GM18873 (cell line): Measurements from ENCODE around the gene ENPP6.
"Not testable (repeated sequence)": the region's sequence is repeated elsewhere in the genome, so short reads cannot be mapped to it uniquely, and the experiment has no call there.

ENCODE experiments used
- ATAC-seq: cut with Tn5 transposase; IDR thresholded peaks from one replicate; pipeline ENCODE4 v1.9.1; 2021; ENCODE audit warnings: mild to moderate bottlenecking, moderate library complexity, moderate number of reproducible peaks; ENCODE audit not compliant: unreplicated experiment, low FRiP score

Gene ENPP6

GRCh38 chr4:184074677-184075388, 142.8 kb downstream of the ENPP6 start:
- no peak for ATAC-seq

- no peak for ATAC-seq
These were observed 149.6 kb downstream of the ENPP6 start for GRCh38 chr4:184067931-184068554.

GRCh38 chr4:184066584-184067300, 150.9 kb downstream of the ENPP6 start:
- ATAC-seq: no peak

- no peak for ATAC-seq
These were observed 152.8 kb downstream of the ENPP6 start for GRCh38 chr4:184064877-184065276.

GRCh38 chr4:184062769-184063168, 154.9 kb downstream of the ENPP6 start:
- ATAC-seq: no peak

GRCh38 chr4:184061582-184061981, 156.1 kb downstream of the ENPP6 start:
- no peak for ATAC-seq

GRCh38 chr4:184059099-184059498, 158.6 kb downstream of the ENPP6 start:
- ATAC-seq: no peak

GRCh38 chr4:184058026-184058425, 159.6 kb downstream of the ENPP6 start:
- no peak for ATAC-seq

GRCh38 chr4:184056877-184057276, 160.8 kb downstream of the ENPP6 start:
- no peak for ATAC-seq

GRCh38 chr4:184053434-184053833, 164.2 kb downstream of the ENPP6 start:
- no peak for ATAC-seq

GRCh38 chr4:184052616-184053015, 165.1 kb downstream of the ENPP6 start:
- no peak for ATAC-seq

GRCh38 chr4:184051262-184051661, 166.4 kb downstream of the ENPP6 start:
- not testable (repeated sequence) for ATAC-seq

- no peak for ATAC-seq
These were observed 171.5 kb downstream of the ENPP6 start for GRCh38 chr4:184046148-184046547.

- ATAC-seq: no peak
These were observed 176.5 kb downstream of the ENPP6 start for GRCh38 chr4:184041156-184041555.

- ATAC-seq: no peak
These were observed 177.7 kb downstream of the ENPP6 start for GRCh38 chr4:184039963-184040383.
